Panc1 (cell line): ENCODE measurements around the gene MAP3K2. TPM values are rescaled to one million over a fixed set of nuclear protein-coding genes. Genes with fewer than 3 reads are reported as not detected.

Experiments
- ATAC-seq: fragments of 200-7000 bp; cut with Tn5 transposase; 2 replicates; pipeline ENCODE4 v1.9.1; 2020; ENCODE audit warnings: mild to moderate bottlenecking, moderate library complexity
- BruUV-seq: library from RNA; stranded (reverse); fragments of 400-500 nt; replicated peaks from 2 replicates; lab custom pipeline; 2021; lab: Mats Ljungman, UMichigan
- CTCF ChIA-PET: fragments of 300-600 bp; sonication (Branson Sonifier 250); formaldehyde crosslinking; loops from one replicate; lab custom pipeline; 2022; ENCODE audit warnings: antibody characterized with exemption; lab: Charles Lee
- POLR2A ChIA-PET: fragments of 300-600 bp; sonication (Branson Sonifier 250); formaldehyde crosslinking; loops from one replicate; lab custom pipeline; 2022; ENCODE audit warnings: antibody characterized with exemption; lab: Charles Lee
- DNase-seq: peaks from one replicate; pipeline ENCODE4 v3.0.0-alpha.2; 2010; ENCODE audit warnings: low read depth, low spot score
- H3K27ac ChIP-seq: 2 replicates; pipeline ENCODE4 v1.5.1; 2011; ENCODE audit warnings: mild to moderate bottlenecking, low read length, inconsistent platforms
- H3K27me3 ChIP-seq: fragments of 200-500 bp; sonication (Bioruptor generic); 2 replicates; pipeline ENCODE4 v1.6.0; 2014; ENCODE audit warnings: low read length, inconsistent platforms; ENCODE audit not compliant: control insufficient read depth, insufficient read depth
- H3K36me3 ChIP-seq: fragments of 200-500 bp; sonication (Bioruptor generic); 2 replicates; pipeline ENCODE4 v1.5.1; 2014; ENCODE audit warnings: inconsistent platforms, mild to moderate bottlenecking, low read length, moderate library complexity; ENCODE audit not compliant: control insufficient read depth, insufficient read depth
- H3K4me1 ChIP-seq: 2 replicates; pipeline ENCODE4 v1.5.1; 2011; ENCODE audit warnings: inconsistent platforms, mild to moderate bottlenecking, low read length, moderate library complexity; ENCODE audit not compliant: control insufficient read depth, insufficient read depth
- H3K4me3 ChIP-seq, 2 experiments: 2 replicates each; pipeline ENCODE4 v1.5.1; 2011 to 2012; ENCODE audit warnings: low read depth in 2 of 2, low read length in 2 of 2, mild to moderate bottlenecking in 2 of 2, inconsistent platforms in 1 of 2, moderate library complexity in 1 of 2
- H3K9me3 ChIP-seq: fragments of 200-500 bp; sonication (Bioruptor generic); 2 replicates; pipeline ENCODE4 v1.5.1; 2014; ENCODE audit warnings: low read depth, mild to moderate bottlenecking, inconsistent platforms, low read length, moderate library complexity; ENCODE audit not compliant: control insufficient read depth, insufficient read depth
- POLR2AphosphoS5 ChIP-seq: IDR thresholded peaks from 2 replicates; pipeline ENCODE4 v1.6.1; 2012; ENCODE audit warnings: mild to moderate bottlenecking, low read depth, low read length, moderate library complexity
- SIN3A ChIP-seq: IDR thresholded peaks from 2 replicates; pipeline ENCODE4 v1.6.1; 2012; ENCODE audit warnings: low read depth, mild to moderate bottlenecking, low read length, moderate library complexity, borderline replicate concordance; ENCODE audit not compliant: insufficient read depth
- TCF7L2 ChIP-seq: IDR thresholded peaks from 2 replicates; pipeline ENCODE4 v1.6.1; 2011; ENCODE audit warnings: mild to moderate bottlenecking, low read depth, low read length, inconsistent platforms
- in situ Hi-C: cut with HindIII; loops from 2 replicates; pipeline ENCODE4 v1.10.0; 2016; ENCODE audit warnings: low sequenced_read_pairs, low pct_unique_long_range_greater_than_20kb
- intact Hi-C: fragments of 100-400 bp; cut with micrococcal nuclease; formaldehyde crosslinking; loops from one replicate; pipeline ENCODE4 v1.10.0; 2022; ENCODE audit not compliant: unreplicated experiment
- total RNA-seq: library from RNA; stranded (reverse); gene quantifications from one replicate; pipeline ENCODE4 v1.2.1, GENCODE V29; 2021; ENCODE audit not compliant: unreplicated experiment
- TF ChIP-seq, protein P1 (sequence below): fragments of 450-650 bp; IDR thresholded peaks from 2 replicates; pipeline ENCODE4 v1.5.1; 2017; ENCODE audit warnings: mild to moderate bottlenecking
- TF ChIP-seq, protein P2 (sequence below), 2 experiments: IDR thresholded peaks; 2 replicates each; pipeline ENCODE4 v1.6.1; 2011 to 2012; ENCODE audit warnings: low read depth in 2 of 2, control low read depth in 1 of 2, low read length in 1 of 2, mild to moderate bottlenecking in 1 of 2, moderate library complexity in 1 of 2; ENCODE audit not compliant: insufficient read depth in 1 of 2

Gene MAP3K2
- total RNA-seq, 1 experiment from 2014 or later = 70.6 TPM

DNA sequence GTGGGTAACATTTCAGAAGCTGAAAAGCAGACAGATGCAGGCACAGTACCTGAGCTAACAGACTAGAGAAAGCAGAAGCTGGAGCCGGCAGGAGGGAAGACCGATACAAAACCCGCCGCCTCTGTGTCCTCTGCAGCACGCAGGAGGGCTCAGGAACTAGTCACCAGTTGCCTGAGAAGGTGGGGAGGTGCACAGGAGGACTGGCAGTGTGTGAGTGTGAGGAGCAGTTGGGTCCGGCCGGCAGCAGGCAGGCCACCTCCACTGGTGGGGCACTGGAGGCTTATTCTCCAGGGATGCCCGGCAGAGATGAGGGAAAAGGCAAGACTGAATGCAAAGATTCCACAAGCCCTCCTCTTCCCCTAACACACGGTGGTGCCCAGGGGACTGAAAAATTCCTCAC lies 112.0 kb downstream of the MAP3K2 start:
- CTCF ChIA-PET = no interaction called here
- no peak for ATAC-seq
- peaks cover 23% of the 10 kb centered on the region for H3K36me3 ChIP-seq
- POLR2A ChIA-PET = no interaction called here
- no TSS peak for BruUV-seq
- intact Hi-C loops (no loop called here), in situ Hi-C loops (no loop called here)
- no peak overlapping the region for H3K27ac ChIP-seq
- no peak for DNase-seq
- H3K4me3 ChIP-seq = no peak overlapping the region
- H3K9me3 ChIP-seq = no peaks in the 10 kb centered on the region
- H3K4me1 ChIP-seq = no peaks in the 10 kb centered on the region
- H3K27me3 ChIP-seq = no peaks in the 10 kb centered on the region
- TF ChIP-seq, protein P1, sequence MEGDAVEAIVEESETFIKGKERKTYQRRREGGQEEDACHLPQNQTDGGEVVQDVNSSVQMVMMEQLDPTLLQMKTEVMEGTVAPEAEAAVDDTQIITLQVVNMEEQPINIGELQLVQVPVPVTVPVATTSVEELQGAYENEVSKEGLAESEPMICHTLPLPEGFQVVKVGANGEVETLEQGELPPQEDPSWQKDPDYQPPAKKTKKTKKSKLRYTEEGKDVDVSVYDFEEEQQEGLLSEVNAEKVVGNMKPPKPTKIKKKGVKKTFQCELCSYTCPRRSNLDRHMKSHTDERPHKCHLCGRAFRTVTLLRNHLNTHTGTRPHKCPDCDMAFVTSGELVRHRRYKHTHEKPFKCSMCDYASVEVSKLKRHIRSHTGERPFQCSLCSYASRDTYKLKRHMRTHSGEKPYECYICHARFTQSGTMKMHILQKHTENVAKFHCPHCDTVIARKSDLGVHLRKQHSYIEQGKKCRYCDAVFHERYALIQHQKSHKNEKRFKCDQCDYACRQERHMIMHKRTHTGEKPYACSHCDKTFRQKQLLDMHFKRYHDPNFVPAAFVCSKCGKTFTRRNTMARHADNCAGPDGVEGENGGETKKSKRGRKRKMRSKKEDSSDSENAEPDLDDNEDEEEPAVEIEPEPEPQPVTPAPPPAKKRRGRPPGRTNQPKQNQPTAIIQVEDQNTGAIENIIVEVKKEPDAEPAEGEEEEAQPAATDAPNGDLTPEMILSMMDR = no peak
- TF ChIP-seq, protein P2, sequence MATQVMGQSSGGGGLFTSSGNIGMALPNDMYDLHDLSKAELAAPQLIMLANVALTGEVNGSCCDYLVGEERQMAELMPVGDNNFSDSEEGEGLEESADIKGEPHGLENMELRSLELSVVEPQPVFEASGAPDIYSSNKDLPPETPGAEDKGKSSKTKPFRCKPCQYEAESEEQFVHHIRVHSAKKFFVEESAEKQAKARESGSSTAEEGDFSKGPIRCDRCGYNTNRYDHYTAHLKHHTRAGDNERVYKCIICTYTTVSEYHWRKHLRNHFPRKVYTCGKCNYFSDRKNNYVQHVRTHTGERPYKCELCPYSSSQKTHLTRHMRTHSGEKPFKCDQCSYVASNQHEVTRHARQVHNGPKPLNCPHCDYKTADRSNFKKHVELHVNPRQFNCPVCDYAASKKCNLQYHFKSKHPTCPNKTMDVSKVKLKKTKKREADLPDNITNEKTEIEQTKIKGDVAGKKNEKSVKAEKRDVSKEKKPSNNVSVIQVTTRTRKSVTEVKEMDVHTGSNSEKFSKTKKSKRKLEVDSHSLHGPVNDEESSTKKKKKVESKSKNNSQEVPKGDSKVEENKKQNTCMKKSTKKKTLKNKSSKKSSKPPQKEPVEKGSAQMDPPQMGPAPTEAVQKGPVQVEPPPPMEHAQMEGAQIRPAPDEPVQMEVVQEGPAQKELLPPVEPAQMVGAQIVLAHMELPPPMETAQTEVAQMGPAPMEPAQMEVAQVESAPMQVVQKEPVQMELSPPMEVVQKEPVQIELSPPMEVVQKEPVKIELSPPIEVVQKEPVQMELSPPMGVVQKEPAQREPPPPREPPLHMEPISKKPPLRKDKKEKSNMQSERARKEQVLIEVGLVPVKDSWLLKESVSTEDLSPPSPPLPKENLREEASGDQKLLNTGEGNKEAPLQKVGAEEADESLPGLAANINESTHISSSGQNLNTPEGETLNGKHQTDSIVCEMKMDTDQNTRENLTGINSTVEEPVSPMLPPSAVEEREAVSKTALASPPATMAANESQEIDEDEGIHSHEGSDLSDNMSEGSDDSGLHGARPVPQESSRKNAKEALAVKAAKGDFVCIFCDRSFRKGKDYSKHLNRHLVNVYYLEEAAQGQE (IDR thresholded peaks at IDR 0.05; ENCODE audit: insufficient read depth in 1 of 2, low read depth in 2 of 2, low read length in 1 of 2) = no peak
- TF ChIP-seq TCF7L2 (no peak), SIN3A (no peak), POLR2AphosphoS5 (no peak)

DNA sequence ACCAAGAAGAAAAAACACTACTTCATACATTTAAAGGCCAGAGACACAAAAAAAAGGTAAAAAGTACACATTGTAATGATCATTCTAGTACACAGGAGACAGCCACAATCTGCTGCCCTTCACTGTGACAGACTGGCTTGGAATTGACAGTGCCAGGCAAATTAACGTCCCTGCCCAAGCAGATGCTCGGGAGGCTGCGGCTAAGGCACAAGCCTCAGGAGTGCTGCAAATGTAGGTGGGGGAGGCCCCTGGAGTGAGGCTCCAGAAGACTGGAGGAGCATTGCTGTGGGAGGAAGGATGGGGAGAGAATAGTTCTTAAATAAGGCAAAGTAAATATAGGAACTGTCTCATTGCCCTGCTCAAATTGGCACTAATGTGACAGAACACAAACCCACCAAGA lies 112.4 kb downstream of the MAP3K2 start:
- ATAC-seq (no peak), DNase-seq (no peak)
- Histone ChIP-seq H3K36me3 (peaks cover 22% of the 10 kb centered on the region), H3K27ac (no peak overlapping the region), H3K9me3 (no peaks in the 10 kb centered on the region), H3K27me3 (no peaks in the 10 kb centered on the region), H3K4me1 (no peaks in the 10 kb centered on the region), H3K4me3 (no peak overlapping the region)
- POLR2A ChIA-PET = no interaction called here
- TF ChIP-seq, protein P2 (IDR thresholded peaks at IDR 0.05; ENCODE audit: insufficient read depth in 1 of 2, low read depth in 2 of 2, low read length in 1 of 2) = no peak
- TF ChIP-seq POLR2AphosphoS5 (no peak), SIN3A (no peak), TCF7L2 (no peak)
- TF ChIP-seq, protein P1 = no peak
- BruUV-seq = no TSS peak
- intact Hi-C loops = no loop called here
- in situ Hi-C loops = no loop called here
- CTCF ChIA-PET = no interaction called here
